OCI-LY1 (cell line): ENCODE measurements around the gene AHSG.
"Not testable (repeated sequence)": the region's sequence is repeated elsewhere in the genome, so short reads cannot be mapped to it uniquely, and the experiment has no call there.

ENCODE experiments used
- EZH2 ChIP-seq: fragments of 200-600 bp; sonication (generic), shearing (Covaris generic); IDR thresholded peaks from 2 replicates; pipeline ENCODE4 v1.8.0; 2017; ENCODE audit warnings: borderline replicate concordance, mixed run types, mild to moderate bottlenecking, antibody characterized with exemption, low read length, moderate library complexity, mixed read lengths
- TF ChIP-seq, protein P1 (sequence below): fragments of 200-600 bp; sonication (generic), shearing (Covaris generic); IDR thresholded peaks from 2 replicates; pipeline ENCODE4 v1.5.1; 2017; ENCODE audit warnings: mild to moderate bottlenecking, antibody characterized with exemption, low read length, moderate library complexity, mixed read lengths

DNA sequence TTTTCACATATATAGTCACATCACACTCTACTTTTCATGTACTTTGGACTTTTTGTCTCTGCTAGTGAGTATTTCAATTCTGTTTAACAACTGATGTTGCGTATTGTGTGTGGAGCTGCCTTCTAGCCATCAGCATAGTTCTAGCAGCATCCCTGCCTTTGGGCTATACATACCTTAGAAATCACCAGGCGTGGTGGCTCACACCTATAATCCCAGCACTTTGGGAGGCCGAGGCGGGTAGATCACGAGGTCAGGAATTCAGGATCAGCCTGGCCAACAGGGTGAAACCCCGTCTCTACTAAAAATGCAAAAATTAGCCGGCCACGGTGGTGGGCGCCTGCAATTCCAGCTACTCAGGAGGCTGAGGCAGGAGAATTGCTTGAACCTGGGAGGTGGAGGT, 26.6 kb upstream of the AHSG start:
- TF ChIP-seq, protein P1, sequence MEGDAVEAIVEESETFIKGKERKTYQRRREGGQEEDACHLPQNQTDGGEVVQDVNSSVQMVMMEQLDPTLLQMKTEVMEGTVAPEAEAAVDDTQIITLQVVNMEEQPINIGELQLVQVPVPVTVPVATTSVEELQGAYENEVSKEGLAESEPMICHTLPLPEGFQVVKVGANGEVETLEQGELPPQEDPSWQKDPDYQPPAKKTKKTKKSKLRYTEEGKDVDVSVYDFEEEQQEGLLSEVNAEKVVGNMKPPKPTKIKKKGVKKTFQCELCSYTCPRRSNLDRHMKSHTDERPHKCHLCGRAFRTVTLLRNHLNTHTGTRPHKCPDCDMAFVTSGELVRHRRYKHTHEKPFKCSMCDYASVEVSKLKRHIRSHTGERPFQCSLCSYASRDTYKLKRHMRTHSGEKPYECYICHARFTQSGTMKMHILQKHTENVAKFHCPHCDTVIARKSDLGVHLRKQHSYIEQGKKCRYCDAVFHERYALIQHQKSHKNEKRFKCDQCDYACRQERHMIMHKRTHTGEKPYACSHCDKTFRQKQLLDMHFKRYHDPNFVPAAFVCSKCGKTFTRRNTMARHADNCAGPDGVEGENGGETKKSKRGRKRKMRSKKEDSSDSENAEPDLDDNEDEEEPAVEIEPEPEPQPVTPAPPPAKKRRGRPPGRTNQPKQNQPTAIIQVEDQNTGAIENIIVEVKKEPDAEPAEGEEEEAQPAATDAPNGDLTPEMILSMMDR: not testable (repeated sequence)
- not testable (repeated sequence) for TF ChIP-seq EZH2
